Heart right ventricle (tissue), 16 donors: ENCODE results near the gene OLA1. TPM values are rescaled to one million over a fixed set of nuclear protein-coding genes. Genes with fewer than 3 reads are reported as not detected.

ENCODE experiments used
- ATAC-seq, 8 donors: fragments of 200-7000 bp; cut with Tn5 transposase; one replicate each; pipeline ENCODE4 v1.9.1; 2020; ENCODE audit warnings: mild to moderate bottlenecking in 8 of 8, moderate library complexity in 8 of 8, moderate number of reproducible peaks in 1 of 8
- DNase-seq, 2 donors: peaks; one replicate each; pipeline ENCODE4 v3.0.0-alpha.2; 2020
- H3K27ac ChIP-seq, 10 donors: fragments of 200-600 bp; sonication (generic) in 2 of 10; one replicate each; pipeline versions ENCODE4 v1.5.0 to v1.8.0; 2020 to 2022; ENCODE audit warnings: mild to moderate bottlenecking in 3 of 10
- H3K27me3 ChIP-seq, 7 donors: fragments of 200-600 bp; one replicate each; pipeline ENCODE4 v1.8.0; 2021 to 2022; ENCODE audit warnings: mild to moderate bottlenecking in 2 of 7
- H3K36me3 ChIP-seq, 9 donors: fragments of 200-600 bp; sonication (generic) in 1 of 9; one replicate each; pipeline versions ENCODE4 v1.5.0 to v1.8.0; 2020 to 2022; ENCODE audit warnings: mild to moderate bottlenecking in 2 of 9
- H3K4me1 ChIP-seq, 9 donors: fragments of 200-600 bp; sonication (generic) in 1 of 9; one replicate each; pipeline versions ENCODE4 v1.5.0 to v1.8.0; 2020 to 2022; ENCODE audit warnings: mild to moderate bottlenecking in 4 of 9
- H3K4me3 ChIP-seq, 10 donors: fragments of 200-600 bp; sonication (generic) in 2 of 10; one replicate each; pipeline versions ENCODE4 v1.5.0 to v1.8.0; 2020 to 2022; ENCODE audit warnings: mild to moderate bottlenecking in 7 of 10, moderate library complexity in 2 of 10
- H3K9me3 ChIP-seq, 11 donors: fragments of 200-600 bp in 10 of 11; sonication (generic) in 2 of 11; one replicate each; pipeline versions ENCODE4 v1.5.0 to v1.8.0; 2013 to 2022; ENCODE audit warnings: mild to moderate bottlenecking in 2 of 11, control low read depth in 1 of 11, moderate library complexity in 1 of 11
- CTCF ChIP-seq, 9 donors: fragments of 200-600 bp; sonication (generic) in 2 of 9; IDR thresholded peaks; one replicate each; pipeline versions ENCODE4 v1.5.0 to v1.8.0; 2021 to 2022; ENCODE audit warnings: antibody characterized with exemption in 9 of 9, mild to moderate bottlenecking in 5 of 9, moderate library complexity in 1 of 9
- WGBS, 2 donors: extraction: QIAGEN DNeasy Blood & Tissue Kit; methylation state at CpG; one replicate each; pipeline ENCODE4 v1.1.7; 2013; ENCODE audit warnings: inconsistent platforms in 1 of 2; 5-methylcytosine and 5-hydroxymethylcytosine counted together
- intact Hi-C, 10 donors: fragments of 100-400 bp; cut with DNase I; formaldehyde crosslinking; loops; one replicate each; pipeline versions ENCODE4 v1.11.1 to v1.14.2; 2022
- polyA plus RNA-seq, 2 donors: library from polyadenylated mRNA; stranded (reverse); fragments of 200-250 nt; gene quantifications; one replicate each; pipeline ENCODE4 v1.2.3, GENCODE V29; 2013
- total RNA-seq, 10 donors: library from RNA; stranded (reverse); fragmentation: NEBNext Ultra II Directional in 3 of 10; extraction: Animal tissue kit (Norgen Biotek cat#: 25700) in 3 of 10; gene quantifications; one replicate each; pipeline versions ENCODE4 v1.2.1 to v1.2.4, GENCODE V29; 2021 to 2023
- donor health status: Arrhythmogenic right ventricular cardiomyopathy.
- donor health status: ischemic (EF 13 %, LVEDD 7.1; RV severe dilation, severe dysfunction).
- donor health status: healthy with polysubstance abuse.
- donor health status: DM: no; HTN: yes; CAD: no.
- donor health status: DM: no; HTN: no; CAD: no.
- donor health status: ischemic (EF 25% LVEDD 6.9; RV normal size, moderate dysfunction).
- donor health status: ischemic (EF 25% LVEDD 5.7; RV mildly dilated, moderate dysfunction).
- donor health status: healthy.
- donor health status: DM: yes; HTN: yes; CAD: no.
- donor health status: Ischemic cardiomyopathy.
- donor health status: ischemic (EF 35%, LVEDD 5.7; RV mildly dilated, moderate dysfunction).
- donor health status: nonischemic (EF 11% LVEDD 7.7; RV severe dilation, severe dysfunction).
- donor health status: DM: yes; HTN: yes; CAD: no.
- donor health status: PGD.
- donor health status: ischemic (EF 29% LVEDD 5.4; RV normal size, mild dysfunction).
- donor health status: nonischemic (EF 23%, LVEDD 6.1; RV moderate dilation, normal function).

Gene OLA1
- total and polyA plus RNA-seq, 12 donors, result 23.7 to 85.2 (median 73.3) TPM

- Histone ChIP-seq H3K27ac (no peak overlapping the region), H3K9me3 (no peaks in the 10 kb centered on the region), H3K36me3 (no peaks in the 10 kb centered on the region), H3K27me3 (no peaks in the 10 kb centered on the region), H3K4me1 (no peaks in the 10 kb centered on the region), H3K4me3 (no peak overlapping the region)
- intact Hi-C loops, result no loop called here
- TF ChIP-seq CTCF (IDR thresholded peaks at IDR 0.05), result no peak
- WGBS, 2 donors, result 97 to 98% methylated on average over 5 of the region's 5 CpGs
- DNase-seq, result no peak
- ATAC-seq, result no peak
These were observed 159.4 kb downstream of the OLA1 start for GRCh38 chr2:174088706-174089460.

- H3K36me3 ChIP-seq, result no peaks in the 10 kb centered on the region
- H3K27ac ChIP-seq, result no peak overlapping the region
- H3K9me3 ChIP-seq, result no peaks in the 10 kb centered on the region
- H3K4me3 ChIP-seq, result no peak overlapping the region
- H3K4me1 ChIP-seq, result no peaks in the 10 kb centered on the region
- ATAC-seq (no peak), DNase-seq (no peak)
- H3K27me3 ChIP-seq, result no peaks in the 10 kb centered on the region
- WGBS, 2 donors, result 96 to 98% methylated on average over 11 of the region's 11 CpGs
- TF ChIP-seq CTCF (IDR thresholded peaks at IDR 0.05), result no peak
- intact Hi-C loops, result no loop called here
These were observed 161.6 kb downstream of the OLA1 start for GRCh38 chr2:174086708-174087107.

GRCh38 chr2:174085781-174086180 lies 162.6 kb downstream of the OLA1 start:
- no peak for ATAC-seq
- intact Hi-C loops, result no loop called here
- Histone ChIP-seq H3K4me1 (no peaks in the 10 kb centered on the region), H3K36me3 (peaks cover 0 to 4% (median 0%) of the 10 kb centered on the region in 9 donors), H3K27me3 (no peaks in the 10 kb centered on the region), H3K27ac (no peak overlapping the region), H3K4me3 (no peak overlapping the region), H3K9me3 (no peaks in the 10 kb centered on the region)
- TF ChIP-seq CTCF (IDR thresholded peaks at IDR 0.05), result no peak
- 95 to 100% methylated on average over 1 of the region's 1 CpG for WGBS, 2 donors
- no peak for DNase-seq

- Histone ChIP-seq H3K4me3 (no peak overlapping the region), H3K4me1 (no peaks in the 10 kb centered on the region), H3K27ac (no peak overlapping the region), H3K9me3 (no peaks in the 10 kb centered on the region), H3K36me3 (peaks cover 0 to 9% (median 0%) of the 10 kb centered on the region in 9 donors), H3K27me3 (no peaks in the 10 kb centered on the region)
- intact Hi-C loops, result no loop called here
- 91 to 94% methylated on average over 3 of the region's 3 CpGs for WGBS, 2 donors
- ATAC-seq (no peak), DNase-seq (no peak)
- TF ChIP-seq CTCF (IDR thresholded peaks at IDR 0.05), result no peak
These were observed 164.4 kb downstream of the OLA1 start for GRCh38 chr2:174083843-174084458.
